Activated CD4-positive, alpha-beta T cell treated with anti-CD3 and anti-CD28 coated beads, Interleukin-2, amount 10 ng/mL, durations not matched to agents 24 days and 14 days (primary cell): ENCODE data around the gene RIC8B. TPM values are rescaled to one million over a fixed set of nuclear protein-coding genes. Genes with fewer than 3 reads are reported as not detected.

Experiments
- DNase-seq: peaks from one replicate; pipeline ENCODE4 v3.0.0; 2022
- H3K27ac Mint-ChIP-seq: one replicate; pipeline ENCODE4 v1.8.0; 2022; ENCODE audit warnings: mild to moderate bottlenecking, mixed read lengths
- H3K27me3 Mint-ChIP-seq: one replicate; pipeline ENCODE4 v1.8.0; 2022; ENCODE audit warnings: mixed read lengths
- H3K36me3 Mint-ChIP-seq: one replicate; pipeline ENCODE4 v1.8.0; 2022; ENCODE audit warnings: low read depth, mild to moderate bottlenecking, mixed read lengths
- H3K4me1 Mint-ChIP-seq: one replicate; pipeline ENCODE4 v1.8.0; 2021; ENCODE audit warnings: mixed read lengths
- H3K4me3 Mint-ChIP-seq: one replicate; pipeline ENCODE4 v1.8.0; 2022; ENCODE audit warnings: mild to moderate bottlenecking, moderate library complexity, mixed read lengths
- H3K9me3 Mint-ChIP-seq: one replicate; pipeline ENCODE4 v1.8.0; 2021; ENCODE audit warnings: mixed read lengths
- intact Hi-C: fragments of 100-400 bp; cut with micrococcal nuclease; formaldehyde crosslinking; loops from one replicate; pipeline ENCODE4 v1.15.1; 2023
- total RNA-seq: library from RNA; stranded (reverse); gene quantifications from 2 replicates; pipeline ENCODE4 v1.2.3, GENCODE V29; 2022

The RIC8B gene
- total RNA-seq, 1 donor from 2014 or later, result 14.9 TPM

- intact Hi-C loops, result no loop called here
- H3K4me3 Mint-ChIP-seq, result no peak overlapping the region
- peaks cover 46% of the 10 kb centered on the region for H3K27me3 Mint-ChIP-seq
- peaks cover 10% of the 10 kb centered on the region for H3K4me1 Mint-ChIP-seq
- no peak for DNase-seq
- no peaks in the 10 kb centered on the region for H3K36me3 Mint-ChIP-seq
- H3K9me3 Mint-ChIP-seq, result no peaks in the 10 kb centered on the region
- H3K27ac Mint-ChIP-seq, result no peak overlapping the region
Measured at GRCh38 chr12:106901276-106901675, 126.8 kb downstream of the RIC8B start.

GRCh38 chr12:106902053-106902452 is 127.6 kb downstream of the RIC8B start:
- peaks cover 50% of the 10 kb centered on the region for H3K27me3 Mint-ChIP-seq
- DNase-seq, result no peak
- H3K9me3 Mint-ChIP-seq, result no peaks in the 10 kb centered on the region
- no peak overlapping the region for H3K4me3 Mint-ChIP-seq
- H3K27ac Mint-ChIP-seq, result no peak overlapping the region
- H3K36me3 Mint-ChIP-seq, result no peaks in the 10 kb centered on the region
- intact Hi-C loops, result no loop called here
- peaks cover 8% of the 10 kb centered on the region for H3K4me1 Mint-ChIP-seq

- peaks cover 50% of the 10 kb centered on the region for H3K27me3 Mint-ChIP-seq
- H3K27ac Mint-ChIP-seq, result no peak overlapping the region
- no peaks in the 10 kb centered on the region for H3K36me3 Mint-ChIP-seq
- H3K4me3 Mint-ChIP-seq, result peak overlapping the region; percentile 61
- intact Hi-C loops, result loop anchor here (1.0 kb wide), 1 partner anchor 546 kb away; the partner anchor contains the start of gene POLR3B
- DNase-seq, result peak; percentile 94
- H3K9me3 Mint-ChIP-seq, result no peaks in the 10 kb centered on the region
- peaks cover 9% of the 10 kb centered on the region for H3K4me1 Mint-ChIP-seq
Measured at GRCh38 chr12:106903241-106903945, 128.9 kb downstream of the RIC8B start.

- H3K4me1 Mint-ChIP-seq, result peaks cover 23% of the 10 kb centered on the region
- intact Hi-C loops, result no loop called here
- no peak overlapping the region for H3K4me3 Mint-ChIP-seq
- DNase-seq, result no peak
- H3K27ac Mint-ChIP-seq, result no peak overlapping the region
- H3K36me3 Mint-ChIP-seq, result no peaks in the 10 kb centered on the region
- no peaks in the 10 kb centered on the region for H3K9me3 Mint-ChIP-seq
- peaks cover 29% of the 10 kb centered on the region for H3K27me3 Mint-ChIP-seq
Measured at GRCh38 chr12:106906715-106907114, 132.2 kb downstream of the RIC8B start.

GRCh38 chr12:106907411-106907810 is 132.9 kb downstream of the RIC8B start:
- Mint-ChIP-seq H3K4me3 (no peak overlapping the region), H3K27ac (no peak overlapping the region), H3K4me1 (peaks cover 24% of the 10 kb centered on the region), H3K27me3 (peaks cover 26% of the 10 kb centered on the region), H3K9me3 (no peaks in the 10 kb centered on the region), H3K36me3 (no peaks in the 10 kb centered on the region)
- DNase-seq, result no peak
- intact Hi-C loops, result no loop called here

- Mint-ChIP-seq H3K9me3 (no peaks in the 10 kb centered on the region), H3K36me3 (no peaks in the 10 kb centered on the region), H3K4me1 (peaks cover 24% of the 10 kb centered on the region), H3K4me3 (no peak overlapping the region), H3K27me3 (peaks cover 22% of the 10 kb centered on the region), H3K27ac (no peak overlapping the region)
- intact Hi-C loops, result no loop called here
- no peak for DNase-seq
Measured at GRCh38 chr12:106907846-106908245, 133.4 kb downstream of the RIC8B start.

GRCh38 chr12:106908561-106908960 is 134.1 kb downstream of the RIC8B start:
- Mint-ChIP-seq H3K36me3 (no peaks in the 10 kb centered on the region), H3K9me3 (no peaks in the 10 kb centered on the region), H3K4me3 (no peak overlapping the region), H3K27me3 (peaks cover 18% of the 10 kb centered on the region), H3K4me1 (peaks cover 21% of the 10 kb centered on the region), H3K27ac (no peak overlapping the region)
- no peak for DNase-seq
- intact Hi-C loops, result no loop called here

- Mint-ChIP-seq H3K9me3 (no peaks in the 10 kb centered on the region), H3K27me3 (peaks cover 8% of the 10 kb centered on the region), H3K4me3 (no peak overlapping the region), H3K4me1 (peaks cover 27% of the 10 kb centered on the region), H3K36me3 (no peaks in the 10 kb centered on the region), H3K27ac (no peak overlapping the region)
- intact Hi-C loops, result loop anchor here (10.0 kb wide), 2 partner anchors 135 to 325 kb away; partner anchors contain the start of genes RFX4 and RIC8B
- no peak for DNase-seq
Measured at GRCh38 chr12:106910202-106910601, 135.7 kb downstream of the RIC8B start.

GRCh38 chr12:106911581-106911980 is 137.1 kb downstream of the RIC8B start:
- H3K27me3 Mint-ChIP-seq, result peaks cover 8% of the 10 kb centered on the region
- no peaks in the 10 kb centered on the region for H3K9me3 Mint-ChIP-seq
- H3K27ac Mint-ChIP-seq, result peak overlapping the region; percentile 48
- no peaks in the 10 kb centered on the region for H3K36me3 Mint-ChIP-seq
- intact Hi-C loops, result loop anchor here (10.0 kb wide), 2 partner anchors 137 to 327 kb away; partner anchors contain the start of genes RFX4 and RIC8B
- DNase-seq, result no peak
- H3K4me3 Mint-ChIP-seq, result no peak overlapping the region
- peaks cover 34% of the 10 kb centered on the region for H3K4me1 Mint-ChIP-seq

GRCh38 chr12:106913456-106913855 is 139.0 kb downstream of the RIC8B start:
- H3K9me3 Mint-ChIP-seq, result no peaks in the 10 kb centered on the region
- intact Hi-C loops, result loop anchor here (10.0 kb wide), 2 partner anchors 139 to 329 kb away; partner anchors contain the start of genes RFX4 and RIC8B
- H3K36me3 Mint-ChIP-seq, result no peaks in the 10 kb centered on the region
- no peak overlapping the region for H3K27ac Mint-ChIP-seq
- DNase-seq, result no peak
- peaks cover 31% of the 10 kb centered on the region for H3K4me1 Mint-ChIP-seq
- peaks cover 2% of the 10 kb centered on the region for H3K27me3 Mint-ChIP-seq
- no peak overlapping the region for H3K4me3 Mint-ChIP-seq

GRCh38 chr12:106914796-106915634 is 140.5 kb downstream of the RIC8B start:
- Mint-ChIP-seq H3K4me3 (peak overlapping the region; percentile 32), H3K27ac (peak overlapping the region; percentile 86), H3K9me3 (no peaks in the 10 kb centered on the region), H3K27me3 (peaks cover 5% of the 10 kb centered on the region), H3K36me3 (no peaks in the 10 kb centered on the region), H3K4me1 (peaks cover 33% of the 10 kb centered on the region)
- intact Hi-C loops, result loop anchor here (2.0 to 10.0 kb wide), 6 partner anchors 40 to 688 kb away; partner anchors contain the start of genes RFX4, RIC8B and TMEM263
- peak; percentile 79 for DNase-seq

- peak overlapping the region; percentile 86 for H3K27ac Mint-ChIP-seq
- no peak overlapping the region for H3K4me3 Mint-ChIP-seq
- H3K27me3 Mint-ChIP-seq, result peaks cover 5% of the 10 kb centered on the region
- no peaks in the 10 kb centered on the region for H3K36me3 Mint-ChIP-seq
- no peak for DNase-seq
- intact Hi-C loops, result loop anchor here (2.0 to 10.0 kb wide), 6 partner anchors 39 to 688 kb away; partner anchors contain the start of genes RFX4, RIC8B and TMEM263
- H3K9me3 Mint-ChIP-seq, result no peaks in the 10 kb centered on the region
- peaks cover 28% of the 10 kb centered on the region for H3K4me1 Mint-ChIP-seq
Measured at GRCh38 chr12:106915635-106916026, 141.1 kb downstream of the RIC8B start.

- H3K9me3 Mint-ChIP-seq, result no peaks in the 10 kb centered on the region
- H3K4me1 Mint-ChIP-seq, result peaks cover 18% of the 10 kb centered on the region
- intact Hi-C loops, result loop anchor here (5.0 to 10.0 kb wide), 5 partner anchors 60 to 690 kb away; partner anchors contain the start of genes RFX4 and RIC8B
- no peak overlapping the region for H3K27ac Mint-ChIP-seq
- no peak for DNase-seq
- H3K4me3 Mint-ChIP-seq, result no peak overlapping the region
- H3K27me3 Mint-ChIP-seq, result peaks cover 13% of the 10 kb centered on the region
- H3K36me3 Mint-ChIP-seq, result no peaks in the 10 kb centered on the region
Measured at GRCh38 chr12:106917503-106917902, 143.0 kb downstream of the RIC8B start.

GRCh38 chr12:106918746-106919145 is 144.3 kb downstream of the RIC8B start:
- H3K27me3 Mint-ChIP-seq, result peaks cover 19% of the 10 kb centered on the region
- DNase-seq, result peak; percentile 66
- intact Hi-C loops, result loop anchor here (5.0 to 10.0 kb wide), 5 partner anchors 61 to 691 kb away; partner anchors contain the start of genes RFX4 and RIC8B

More at GRCh38 chr12:106918746-106919145, 144.3 kb downstream of the RIC8B start:
- Mint-ChIP-seq H3K36me3 (no peaks in the 10 kb centered on the region), H3K27ac (no peak overlapping the region), H3K4me1 (peaks cover 18% of the 10 kb centered on the region), H3K4me3 (no peak overlapping the region), H3K9me3 (peaks cover 3% of the 10 kb centered on the region)
